A549 (cell line): Measurements from ENCODE around the gene SPANXA2. TPM values are rescaled to one million over a fixed set of nuclear protein-coding genes. Genes with fewer than 3 reads are reported as not detected.
"Not testable (repeated sequence)": the region's sequence is repeated elsewhere in the genome, so short reads cannot be mapped to it uniquely, and the experiment has no call there.

ENCODE experiments used
- ATAC-seq, 2 experiments: fragments of 200-7000 bp in 1 of 2; fragments of >200 bp in 1 of 2; cut with Nextera tagmentation in 1 of 2; cut with Tn5 transposase in 1 of 2; 3 replicates each; pipeline versions ENCODE4 v1.8.0 to v1.9.1; 2018 to 2020; ENCODE audit warnings: mild to moderate bottlenecking in 1 of 2, moderate library complexity in 1 of 2
- CTCF ChIA-PET: fragments of 300-600 bp; sonication (Branson Sonifier 250); formaldehyde crosslinking; extraction: SDS; loops from one replicate; lab custom pipeline; 2021; ENCODE audit warnings: antibody characterized with exemption, inconsistent platforms; lab: Yijun Ruan, JAX
- POLR2A ChIA-PET: fragments of 350-600 bp; formaldehyde crosslinking; extraction: SDS; loops from one replicate; lab custom pipeline; 2021; ENCODE audit warnings: antibody characterized with exemption, inconsistent platforms; lab: Yijun Ruan, JAX
- DNase-seq, 2 experiments: peaks; one replicate each; pipeline versions ENCODE4 v3.0.0 to v3.0.0-alpha.2; 2011 to 2016; ENCODE audit warnings: low read depth in 1 of 2, low spot score in 1 of 2
- FAIRE-seq: peaks from 2 replicates; lab custom pipeline; 2011; peaks lifted over from hg19 to GRCh38; lab: Jason Lieb, UNC
- H3K27ac ChIP-seq, 2 experiments: fragments of >200 bp; sonication (Bioruptor Twin); formaldehyde crosslinking; 3 replicates each; pipeline ENCODE4 v1.5.1; 2016 to 2017
- H3K4me1 ChIP-seq: fragments of >200 bp; sonication (Bioruptor Twin); formaldehyde crosslinking; 3 replicates; pipeline ENCODE4 v1.6.1; 2016
- H3K4me2 ChIP-seq: fragments of >200 bp; sonication (Bioruptor Twin); formaldehyde crosslinking; 3 replicates; pipeline ENCODE4 v1.6.1; 2016
- H3K4me3 ChIP-seq: fragments of >200 bp; sonication (Bioruptor Twin); formaldehyde crosslinking; 3 replicates; pipeline ENCODE4 v1.5.1; 2016
- H3K9me3 ChIP-seq: fragments of >200 bp; sonication (Bioruptor Twin); formaldehyde crosslinking; 3 replicates; pipeline ENCODE4 v1.6.1; 2016
- EHMT2 ChIP-seq: fragments of 200-600 bp; sonication (generic); IDR thresholded peaks from 2 replicates; pipeline ENCODE4 v1.6.1; 2016; ENCODE audit warnings: antibody characterized with exemption, low read depth, mild to moderate bottlenecking, moderate library complexity
- ESRRA ChIP-seq: fragments of 150-350 bp; IDR thresholded peaks from 2 replicates; pipeline ENCODE4 v1.6.1; 2014; ENCODE audit warnings: mild to moderate bottlenecking, low read length, borderline replicate concordance
- FOSB ChIP-seq: fragments of 250-450 bp; sonication (Bioruptor Pico); IDR thresholded peaks from 2 replicates; pipeline ENCODE4 v1.5.0; 2020; ENCODE audit warnings: mild to moderate bottlenecking, moderate library complexity
- FOSL2 ChIP-seq, 2 experiments: fragments of 450-650 bp in 1 of 2; fragments of >200 bp in 1 of 2; sonication (Bioruptor Twin) in 1 of 2; formaldehyde crosslinking; IDR thresholded peaks; 2 replicates each; pipeline versions ENCODE4 v1.5.0 to v1.6.1; 2016 to 2020; ENCODE audit warnings: mild to moderate bottlenecking in 1 of 2, moderate library complexity in 1 of 2
- FOXS1 ChIP-seq: fragments of 250-450 bp; sonication (Bioruptor Pico); IDR thresholded peaks from 2 replicates; pipeline ENCODE4 v1.5.0; 2020; ENCODE audit warnings: mild to moderate bottlenecking, moderate library complexity
- HEYL ChIP-seq: fragments of 250-450 bp; sonication (Bioruptor Pico); IDR thresholded peaks from 2 replicates; pipeline ENCODE4 v1.8.0; 2021; ENCODE audit warnings: mild to moderate bottlenecking, moderate library complexity
- HOXB13 ChIP-seq: fragments of 250-450 bp; sonication (Bioruptor Pico); IDR thresholded peaks from 2 replicates; pipeline ENCODE4 v1.5.0; 2020; ENCODE audit warnings: low read depth, mild to moderate bottlenecking, moderate library complexity
- NPAS2 ChIP-seq: fragments of 250-450 bp; sonication (Bioruptor Pico); IDR thresholded peaks from 2 replicates; pipeline ENCODE4 v1.8.0; 2022; ENCODE audit warnings: mild to moderate bottlenecking, moderate library complexity, borderline replicate concordance
- POLR2AphosphoS2 ChIP-seq: conservative IDR thresholded peaks from 2 replicates; pipeline ENCODE4 v1.6.1; 2012; ENCODE audit warnings: low read length, improper control_type of control experiment, inconsistent platforms
- RCOR1 ChIP-seq: fragments of 150-350 bp; IDR thresholded peaks from 2 replicates; pipeline ENCODE4 v1.6.1; 2014; ENCODE audit warnings: antibody characterized with exemption, low read length, low read depth
- REST ChIP-seq: fragments of 200-600 bp; sonication (generic); IDR thresholded peaks from 2 replicates; pipeline ENCODE4 v1.6.1; 2016; ENCODE audit warnings: antibody characterized with exemption, mild to moderate bottlenecking, moderate library complexity
- RNF2 ChIP-seq: fragments of 200-600 bp; sonication (generic); IDR thresholded peaks from 2 replicates; pipeline ENCODE4 v1.6.1; 2016; ENCODE audit warnings: low read depth, mild to moderate bottlenecking, antibody characterized with exemption, moderate library complexity, borderline replicate concordance
- TP53 ChIP-seq: fragments of 250-450 bp; sonication (Bioruptor Pico); IDR thresholded peaks from 2 replicates; pipeline ENCODE4 v1.5.0; 2021; ENCODE audit warnings: mild to moderate bottlenecking, moderate library complexity
- WGBS: methylation state at CpG from one replicate; pipeline ENCODE4 v1.1.6; 2017; ENCODE audit errors: missing lambda C conversion rate; 5-methylcytosine and 5-hydroxymethylcytosine counted together
- polyA minus RNA-seq: library from RNA; depleted of rRNA, polyadenylated mRNA; stranded (reverse); fragments of >200 nt; gene quantifications from 2 replicates; pipeline ENCODE4 v1.2.3, GENCODE V29; 2011; rRNA and poly(A)+ RNA removed
- polyA plus RNA-seq, 4 experiments: library from polyadenylated mRNA; depleted of rRNA in 3 of 4; stranded (reverse); fragments of >200 nt; fragmentation: RNase III in 1 of 4; extraction: RNeasy Plus Mini Kit Qiagen cat#74134 plus additional on column Dnase treatment in 1 of 4; gene quantifications; 2 replicates in 3 of 4; 3 replicates in 1 of 4; pipeline ENCODE4 v1.2.3, GENCODE V29; 2011 to 2017

SPANXA2 gene
- polyA plus RNA-seq (2011; rRNA removed) = not detected in 2 replicates
- 0.65 and 1.2 TPM in 2 replicates for polyA plus RNA-seq (2012; cell fraction: cytosol; rRNA removed)
- 0.19 TPM in 1 of 2 replicates, not detected in the other for polyA plus RNA-seq (2012; cell fraction: nucleus; rRNA removed)
- polyA plus RNA-seq (2017; fragmentation: RNase III; extraction: RNeasy Plus Mini Kit Qiagen cat#74134 plus additional on column Dnase treatment) = 0.18 to 0.49 TPM in 2 of 3 replicates, not detected in the other
- not detected in 2 replicates for polyA minus RNA-seq

- FAIRE-seq, H3K4me2 ChIP-seq, H3K4me1 ChIP-seq, POLR2A ChIA-PET, DNase-seq, H3K27ac ChIP-seq, H3K4me3 ChIP-seq, H3K9me3 ChIP-seq, ATAC-seq, CTCF ChIA-PET: not testable (repeated sequence)
- WGBS = no CpG with 5 or more reads among the region's 10 CpGs
Observed at GRCh38 chrX:141589408-141589807, at the start of gene SPANXA2. SPANXA2 (plus strand) TSS chrX:141589708; CDS start chrX:141589768, 60 bp downstream.

GRCh38 chrX:141542551-141542950 is 47.0 kb upstream of the SPANXA2 start:
- POLR2A ChIA-PET, H3K9me3 ChIP-seq, ATAC-seq, H3K4me3 ChIP-seq, FAIRE-seq, H3K27ac ChIP-seq, H3K4me1 ChIP-seq, H3K4me2 ChIP-seq, CTCF ChIA-PET, DNase-seq: not testable (repeated sequence)
- WGBS = 69% methylated on average over 4 of the region's 16 CpGs

GRCh38 chrX:141584638-141585037 is 4.9 kb upstream of the SPANXA2 start, which contains the start of gene SPANXA1:
SPANXA1 (minus strand) TSS chrX:141584738; CDS start chrX:141584678, 60 bp downstream.
- ATAC-seq, FAIRE-seq, H3K9me3 ChIP-seq, POLR2A ChIA-PET, H3K4me1 ChIP-seq, H3K4me2 ChIP-seq, DNase-seq, H3K4me3 ChIP-seq, CTCF ChIA-PET, H3K27ac ChIP-seq: not testable (repeated sequence)
- no CpG with 5 or more reads among the region's 10 CpGs for WGBS

- whole genome bisulfite sequencing = 100% methylated on average over 1 of the region's 1 CpG
- Histone ChIP-seq H3K4me1 (no peaks in the 10 kb centered on the region), H3K4me2 (no peak overlapping the region), H3K4me3 (no peak overlapping the region), H3K27ac (no peak overlapping the region), H3K9me3 (no peaks in the 10 kb centered on the region)
- peak; percentile 76 for FAIRE-seq
- ChIA-PET CTCF (no interaction called here), POLR2A (no interaction called here)
- ATAC-seq = no peak
- no peak for TF ChIP-seq HEYL
- TF ChIP-seq FOSB (CRISPR knock-in tag) = no peak
- TF ChIP-seq NPAS2 (CRISPR knock-in tag) = no peak
- no peak for TF ChIP-seq POLR2AphosphoS2
- TF ChIP-seq REST = no peak
- TF ChIP-seq FOSL2 (IDR thresholded peaks at IDR 0.05) = no peak
- TF ChIP-seq FOSL2 (CRISPR knock-in tag; IDR thresholded peaks at IDR 0.05) = no peak
- no peak for TF ChIP-seq RCOR1
- TF ChIP-seq ESRRA = no peak
- no peak for TF ChIP-seq FOXS1 (CRISPR knock-in tag)
- DNase-seq = no peak
Observed at GRCh38 chrX:141609111-141609510, 19.6 kb downstream of the SPANXA2 start.

- Histone ChIP-seq H3K9me3 (no peaks in the 10 kb centered on the region), H3K4me1 (no peaks in the 10 kb centered on the region), H3K4me2 (no peak overlapping the region), H3K27ac (no peak overlapping the region), H3K4me3 (no peak overlapping the region)
- DNase-seq (no peak), FAIRE-seq (no peak), ATAC-seq (no peak)
- TF ChIP-seq TP53 (no peak), EHMT2 (no peak), HOXB13 (CRISPR knock-in tag) (no peak), RNF2 (no peak)
- WGBS = 73% methylated on average over 2 of the region's 2 CpGs
- POLR2A ChIA-PET = no interaction called here
- CTCF ChIA-PET = no interaction called here
Observed at GRCh38 chrX:141619336-141619735, 29.8 kb downstream of the SPANXA2 start.
